NCI-H1048 (cell line): ENCODE data around the gene SPPL2A.
A peak's percentile ranks its signal among the peaks of the same experiment; 100 is the strongest.

Experiments
- DNase-seq: peaks from one replicate; lab custom pipeline; 2025; lab: John Stamatoyannopoulos, UW

Gene SPPL2A

DNA sequence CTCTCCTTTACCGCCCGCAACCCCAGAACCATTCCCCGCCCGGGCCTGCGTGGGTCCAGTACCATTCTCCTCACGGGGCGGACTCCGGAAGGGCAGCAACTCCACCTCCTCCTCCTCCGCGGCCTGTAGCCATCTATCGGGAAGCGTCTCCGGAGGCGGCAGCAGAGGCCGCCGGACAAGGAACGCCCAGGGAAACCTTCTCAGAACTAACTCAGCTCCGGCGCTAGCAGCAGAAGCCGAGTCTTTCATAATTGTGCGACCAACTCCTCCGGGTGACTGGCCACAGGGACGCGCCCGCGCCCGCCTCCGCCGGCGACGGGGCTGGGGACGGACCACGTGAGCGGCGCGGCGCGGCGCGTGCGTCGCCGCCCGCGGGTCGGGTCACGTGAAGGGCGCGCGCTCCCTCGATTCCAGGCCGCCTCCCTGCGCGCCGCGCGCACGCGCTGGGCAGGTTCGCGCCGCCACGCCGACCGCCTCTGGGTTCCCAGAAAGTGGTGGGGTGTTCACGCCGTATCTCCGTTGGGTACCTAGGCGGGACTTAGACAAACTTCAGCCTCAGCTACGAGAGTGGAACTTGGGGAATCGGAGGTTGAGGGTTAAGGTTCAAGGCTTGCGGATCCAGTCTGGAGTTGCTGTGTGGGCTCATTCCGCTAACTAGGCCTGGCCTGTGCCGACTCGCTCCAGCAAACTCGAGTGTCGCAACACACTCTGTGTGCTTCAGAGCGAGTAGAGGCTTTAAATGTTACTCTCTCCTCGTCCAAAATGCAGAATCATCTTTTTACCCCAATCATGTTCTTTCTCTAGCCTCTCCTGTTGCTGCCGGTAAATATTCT is 78.8 kb downstream of the SPPL2A start, which contains the start of gene TRPM7:
TSS of gene TRPM7 (minus strand) at position 329 of the 833 bp plus-strand sequence. CDS start at position 65, 264 bp downstream.
- peak; percentile 71 for DNase-seq

- DNase-seq: no peak
Measured at GRCh38 chr15:50685976-50686468, 79.5 kb downstream of the SPPL2A start.

GRCh38 chr15:50685191-50685975 is 80.1 kb downstream of the SPPL2A start:
- DNase-seq: no peak

DNA sequence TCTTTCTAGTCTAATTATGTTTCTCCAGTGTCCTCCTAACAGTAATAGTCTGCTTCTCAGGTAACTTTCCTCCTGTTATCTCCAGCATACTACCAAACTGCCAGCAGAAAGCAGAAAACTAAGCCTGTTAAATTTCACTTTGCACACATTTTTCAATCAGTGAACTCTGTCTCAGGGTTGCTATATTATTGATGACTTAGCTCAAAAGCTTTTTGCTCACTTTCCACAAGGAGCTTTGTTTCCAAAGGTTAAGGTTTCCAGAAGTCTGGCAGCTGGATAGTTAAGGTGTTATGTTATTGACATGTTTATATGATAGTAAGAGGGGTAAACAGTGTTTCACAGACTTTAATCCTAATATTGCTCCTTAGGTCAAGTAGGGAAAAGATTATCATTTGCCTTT is 84.0 kb downstream of the SPPL2A start:
- no peak for DNase-seq

GRCh38 chr15:50676799-50677483 is 88.6 kb downstream of the SPPL2A start:
- no peak for DNase-seq

DNA sequence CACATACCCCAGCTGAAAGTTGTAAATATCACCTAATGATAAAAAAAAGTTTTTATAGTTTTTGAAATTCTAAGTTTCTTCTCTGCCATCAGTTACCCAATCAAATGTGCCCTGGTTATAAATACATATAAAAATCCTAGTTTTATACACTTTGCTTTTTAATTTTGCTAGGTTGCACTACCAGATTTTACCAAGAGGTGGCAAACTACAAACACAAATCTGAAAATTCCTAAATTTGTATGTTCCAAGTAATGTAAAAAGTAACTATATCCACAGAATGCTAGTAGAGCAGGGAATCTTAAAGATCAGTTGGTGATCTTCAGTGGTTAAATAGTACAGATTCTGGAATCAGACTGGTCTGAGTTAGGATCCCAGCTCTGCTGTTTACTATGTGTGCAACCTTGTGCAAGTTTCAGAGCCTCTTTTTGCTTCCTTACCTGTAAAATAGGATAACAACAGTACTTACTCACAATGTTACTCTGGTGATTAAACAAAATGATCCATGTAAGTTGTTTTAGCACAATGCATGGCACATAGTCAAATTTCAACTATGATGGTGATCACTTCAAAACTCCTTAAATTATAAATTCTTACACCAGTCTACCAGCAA is 89.9 kb downstream of the SPPL2A start:
- DNase-seq: no peak

- no peak for DNase-seq
Measured at GRCh38 chr15:50670115-50670514, 95.4 kb downstream of the SPPL2A start.

- DNase-seq: no peak
Measured at GRCh38 chr15:50669611-50670010, 95.9 kb downstream of the SPPL2A start.

- DNase-seq: no peak
Measured at GRCh38 chr15:50665938-50666337, 99.6 kb downstream of the SPPL2A start.

DNA sequence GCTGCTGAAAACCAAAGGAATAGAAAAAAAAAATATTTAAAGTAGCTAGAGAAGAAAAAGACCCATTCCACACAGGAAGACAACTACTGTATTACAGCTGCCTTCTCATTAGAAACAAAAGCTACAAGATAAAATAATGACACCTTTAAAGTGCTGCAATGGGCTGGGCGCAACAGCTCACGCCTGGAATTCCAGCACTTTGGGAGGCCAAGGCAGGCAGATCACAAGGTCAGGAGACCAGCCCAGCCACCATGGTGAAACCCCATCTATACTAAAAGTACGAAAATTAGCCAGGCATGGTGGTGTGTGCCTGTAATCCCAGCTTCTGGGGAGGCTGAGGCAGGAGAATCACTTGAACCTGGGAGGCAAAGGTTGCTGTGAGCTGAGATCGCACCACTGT is 110.0 kb downstream of the SPPL2A start:
- DNase-seq: no peak

GRCh38 chr15:50653156-50653743 is 112.3 kb downstream of the SPPL2A start:
- no peak for DNase-seq

DNA sequence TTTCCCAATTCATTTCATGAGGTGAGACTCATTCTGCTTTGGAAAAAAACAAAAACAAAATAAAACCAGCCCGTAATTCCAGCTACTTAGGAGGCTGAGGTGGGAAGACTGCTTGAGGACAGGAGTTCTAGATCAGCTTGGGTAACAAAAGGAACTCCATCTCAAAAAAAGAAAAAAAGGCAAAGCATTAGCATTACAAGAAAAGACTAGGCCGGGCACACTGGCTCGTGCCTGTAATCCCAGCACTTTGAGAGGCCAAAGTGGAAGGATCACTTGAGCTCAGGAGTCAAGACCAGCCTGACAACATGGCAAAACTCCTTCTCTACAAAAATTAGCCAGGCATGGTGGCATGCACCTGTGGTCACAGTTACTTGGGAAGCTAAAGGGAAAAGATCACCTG is 112.8 kb downstream of the SPPL2A start:
- DNase-seq: no peak
